Inflammatory macrophage treated with lipopolysaccharide for 4 hours (primary cell): Measurements from ENCODE around the gene DCST2.

Experiments used
- DNase-seq: peaks from one replicate; pipeline ENCODE4 v3.0.0-alpha.2; 2020

DCST2 gene

DNA sequence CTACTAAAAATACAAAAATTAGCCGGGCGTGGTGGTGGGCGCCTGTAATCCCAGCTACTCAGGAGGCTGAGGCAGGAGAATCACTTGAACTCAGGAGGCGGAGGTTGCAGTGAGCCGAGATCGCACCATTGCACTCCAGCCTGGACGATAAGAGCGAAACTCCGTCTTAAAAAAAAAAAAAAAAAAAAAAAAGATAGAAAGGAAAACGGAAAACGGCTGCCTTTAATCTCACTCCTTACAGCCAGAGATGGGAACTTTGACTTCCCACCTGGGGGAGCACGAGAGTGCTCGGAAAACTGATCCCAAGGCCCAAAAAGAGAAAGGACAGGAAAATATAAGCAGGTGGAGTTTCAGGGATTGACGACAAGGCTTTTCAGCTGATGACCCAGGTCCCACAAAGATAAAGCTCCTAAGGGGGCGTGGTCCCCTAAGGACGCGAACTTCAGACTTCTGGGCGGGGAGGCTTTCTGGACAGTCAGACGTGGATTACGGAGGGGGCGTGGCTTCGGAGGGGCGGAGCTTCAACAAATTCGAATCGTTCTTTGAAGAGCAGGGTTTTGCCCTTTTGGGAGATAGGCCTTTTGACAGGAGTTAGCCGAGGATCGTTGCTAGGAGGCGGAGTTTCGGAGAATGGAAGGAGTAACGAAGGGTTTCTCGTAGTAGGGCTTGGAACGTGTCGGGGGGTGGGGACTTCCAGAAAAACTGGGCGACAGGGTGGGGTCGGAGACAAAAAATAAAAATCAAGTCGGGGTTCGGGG is 60.1 kb downstream of the DCST2 start:
- peak; percentile 97 for DNase-seq

DNA sequence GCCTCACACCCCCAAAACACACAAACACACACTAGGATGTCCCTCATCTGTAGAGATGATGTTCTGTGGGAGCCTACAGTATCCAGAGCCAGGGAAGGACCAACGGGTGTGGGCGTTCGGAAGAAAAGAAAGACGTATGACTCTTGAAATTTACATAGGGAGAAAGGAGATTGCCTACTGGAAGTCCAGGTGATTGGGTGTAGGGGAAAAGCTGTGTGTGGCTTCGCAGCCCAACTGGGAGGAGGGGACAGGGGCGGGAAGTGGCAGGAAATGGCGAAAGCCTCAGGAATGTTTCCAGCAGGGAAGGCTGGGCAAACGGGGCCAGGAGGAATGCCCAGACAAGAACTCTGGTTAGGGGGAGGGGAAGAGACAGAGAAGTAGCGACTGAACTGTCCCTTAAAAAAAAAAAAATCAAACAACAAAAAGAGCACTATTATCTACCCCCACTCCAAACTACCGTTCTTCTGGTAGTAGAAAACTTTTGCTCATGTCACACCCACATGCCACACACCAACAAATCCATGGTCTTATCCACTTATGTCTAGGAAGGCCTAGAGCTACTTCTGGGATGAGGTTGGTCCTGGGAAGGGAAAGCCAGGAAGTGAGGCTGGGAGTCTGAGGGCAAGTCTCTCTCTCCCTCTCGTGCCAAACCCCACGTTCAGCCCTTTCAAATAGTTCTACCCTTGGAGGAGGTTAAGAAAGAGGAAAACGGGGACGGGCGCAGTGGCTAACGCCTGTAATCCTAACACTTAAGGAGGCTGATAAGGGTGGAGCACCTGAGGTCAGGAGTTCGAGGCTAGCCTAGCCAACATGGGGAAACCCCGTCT is 60.9 kb downstream of the DCST2 start:
- DNase-seq = no peak

DNA sequence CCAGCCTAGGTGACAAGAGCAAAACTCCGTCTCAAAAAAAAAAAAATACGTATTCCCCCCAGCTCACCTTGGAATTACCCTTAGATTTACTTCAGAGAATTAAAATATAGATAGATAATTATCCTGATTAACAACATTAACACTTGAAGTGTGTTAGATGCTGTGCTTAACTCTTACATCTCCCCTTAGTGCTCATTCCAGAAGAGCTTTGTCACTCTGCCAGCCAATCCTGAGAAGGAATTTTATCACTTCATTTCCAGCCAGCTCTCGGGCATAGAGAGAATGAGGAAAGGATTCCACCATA is 61.4 kb downstream of the DCST2 start:
- DNase-seq = no peak

DNA sequence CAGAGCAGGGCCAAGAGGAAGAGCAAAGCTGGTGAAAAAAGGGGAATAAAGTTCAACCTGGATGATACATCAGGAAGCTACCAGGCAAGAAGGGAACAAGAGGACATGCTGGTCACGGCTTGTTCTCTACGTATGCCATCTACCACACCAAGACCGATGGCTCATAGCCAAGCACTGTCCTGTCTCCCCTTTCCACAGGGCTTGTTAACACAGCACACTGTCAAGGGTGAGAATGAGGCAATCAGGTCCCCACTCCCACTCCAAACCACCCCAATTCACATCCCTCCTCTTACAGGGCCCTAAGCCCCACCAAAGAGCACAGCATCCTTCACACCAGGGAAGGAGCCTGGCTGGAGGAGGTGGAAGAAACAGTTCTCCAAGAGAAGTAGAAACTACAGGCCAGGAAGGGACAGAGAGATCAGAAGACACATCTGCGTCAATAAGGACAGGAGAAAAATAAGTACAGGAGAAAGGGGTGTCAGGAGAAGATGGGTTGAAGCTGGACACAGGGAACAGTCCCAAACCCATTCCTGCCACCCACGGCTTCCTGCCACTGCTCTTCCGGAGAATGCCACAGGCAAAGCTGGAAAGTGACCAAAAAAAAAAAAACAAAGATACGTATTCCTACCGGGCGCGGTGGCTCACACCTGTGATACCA is 62.1 kb downstream of the DCST2 start:
- peak; percentile 29 for DNase-seq

DNA sequence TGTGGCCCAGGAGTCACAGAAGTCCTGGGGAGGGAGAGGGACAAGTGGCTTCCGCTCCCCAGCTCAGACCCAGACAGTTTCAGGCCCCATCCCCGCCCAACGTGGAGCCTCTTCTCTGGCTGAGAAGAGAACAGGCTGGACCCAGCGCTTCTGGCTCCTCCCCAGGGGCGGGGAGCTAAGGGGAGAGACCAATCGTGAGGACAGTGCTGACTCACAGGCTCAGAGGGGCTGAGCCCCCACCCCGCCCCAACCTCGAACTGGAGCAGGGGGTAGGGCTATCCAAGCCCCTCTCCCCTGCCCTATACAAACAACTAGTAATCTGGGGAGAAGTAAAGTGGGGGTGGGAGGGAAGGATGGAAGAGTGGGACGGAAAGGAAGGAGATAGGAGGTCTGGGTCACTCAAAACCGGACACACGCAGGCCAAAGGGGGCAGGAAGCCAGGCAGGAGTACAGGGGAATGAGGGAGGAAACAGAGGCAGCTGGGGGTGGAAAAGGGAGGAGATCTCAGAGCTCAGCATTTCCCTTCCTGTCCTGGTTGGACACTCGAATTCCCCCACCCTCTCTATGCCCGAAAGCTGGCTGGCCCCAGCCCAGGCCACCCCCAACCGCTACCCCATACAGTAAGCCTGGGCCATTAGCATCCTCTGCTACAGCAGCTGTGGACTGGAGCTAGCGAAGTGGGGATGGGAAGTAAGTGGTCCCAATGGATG is 62.8 kb downstream of the DCST2 start, which contains the start of gene SHC1:
TSS of gene SHC1 (minus strand) at position 117 of the 710 bp plus-strand sequence. CDS start 221 bp downstream, outside the sequence.
- DNase-seq = peak; percentile 70

DNA sequence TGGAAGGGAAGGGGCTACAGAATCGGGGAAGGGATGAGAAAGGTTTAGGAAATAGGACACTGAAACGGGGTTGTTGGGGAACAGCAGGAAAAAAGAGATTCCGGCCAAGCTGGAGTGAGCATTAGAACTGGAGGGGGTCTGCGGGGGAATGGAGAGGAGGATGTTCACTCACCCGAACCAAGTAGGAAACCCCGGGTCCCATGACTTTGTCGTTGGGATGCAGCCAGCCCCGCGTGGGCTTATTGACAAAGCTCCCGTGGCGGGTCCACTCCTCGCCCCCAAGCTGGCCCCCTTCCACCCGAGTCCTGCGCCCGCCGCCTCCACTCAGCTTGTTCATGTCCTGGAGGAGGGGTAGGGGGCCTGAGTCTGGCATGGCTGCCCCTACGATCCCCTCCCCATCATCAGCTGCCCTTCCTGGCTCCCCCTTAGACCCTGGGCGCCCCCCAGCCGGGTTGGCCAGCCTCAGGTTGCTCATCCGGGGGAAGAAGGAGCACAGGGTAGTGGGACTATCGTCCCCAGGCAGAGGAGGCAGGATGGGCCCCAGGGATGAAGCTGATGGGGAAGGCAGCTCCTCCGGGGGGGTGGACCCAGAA is 63.6 kb downstream of the DCST2 start:
- no peak for DNase-seq

DNA sequence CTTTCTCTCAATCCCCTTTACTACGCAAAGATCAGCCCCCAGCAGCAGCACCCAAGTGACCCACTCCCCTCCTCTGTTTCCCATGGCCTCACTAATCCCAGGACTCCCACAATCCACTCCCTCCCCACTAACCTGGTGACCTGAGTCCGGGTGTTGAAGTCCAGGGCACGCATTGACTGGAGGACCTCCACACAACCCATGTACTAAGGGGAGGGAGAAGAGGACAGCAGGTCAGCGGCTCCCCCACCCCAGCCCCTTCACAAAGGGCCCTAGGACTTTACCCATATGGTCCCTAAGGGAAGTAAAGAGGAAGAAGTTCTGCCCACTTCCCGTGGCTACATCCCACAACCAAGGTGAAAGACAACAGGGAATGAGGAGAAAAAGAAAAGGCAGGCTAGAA is 64.3 kb downstream of the DCST2 start:
- DNase-seq = no peak

DNA sequence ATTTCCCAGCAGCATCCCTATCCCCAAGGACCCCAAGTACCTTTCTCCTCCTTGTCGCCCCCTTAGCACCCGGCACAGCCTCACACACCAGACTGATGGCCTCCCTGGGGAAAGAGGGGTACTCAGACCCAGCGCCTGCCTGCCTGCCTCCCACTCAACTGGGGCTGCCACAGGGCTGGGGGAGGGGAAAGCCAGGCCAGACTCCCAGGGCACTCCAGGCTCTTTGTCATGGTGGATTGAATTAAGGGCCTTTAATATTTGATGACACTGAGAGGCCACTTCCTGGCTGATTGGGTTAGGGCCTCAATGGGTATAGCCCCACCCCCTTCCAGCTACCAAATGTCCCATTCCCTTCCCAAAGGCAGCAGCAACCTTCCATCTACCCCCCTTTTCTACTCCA is 64.8 kb downstream of the DCST2 start:
- no peak for DNase-seq
